GM12878 (cell line): ENCODE measurements around the gene VPS16.

Experiments
- CTCF ChIP-seq, 3 experiments: IDR thresholded peaks in 2 of 3; conservative IDR thresholded peaks in 1 of 3; 2 replicates each; pipeline ENCODE4 v1.5.1; 2011; ENCODE audit warnings: low read depth in 3 of 3, low read length in 3 of 3, mild to moderate bottlenecking in 3 of 3, control low read depth in 2 of 3, moderate library complexity in 2 of 3, inconsistent platforms in 1 of 3, mixed read lengths in 1 of 3; ENCODE audit not compliant: control insufficient read depth in 2 of 3, insufficient read depth in 1 of 3; ENCODE audit errors: extremely low read depth in 1 of 3
- RFX5 ChIP-seq: IDR thresholded peaks from 2 replicates; pipeline ENCODE4 v1.6.1; 2011; ENCODE audit warnings: low read depth, low read length, improper control_type of control experiment
- YY1 ChIP-seq: IDR thresholded peaks from 2 replicates; pipeline ENCODE4 v1.6.1; 2011; ENCODE audit warnings: low read depth, mild to moderate bottlenecking, low read length

- no peak for TF ChIP-seq YY1
- no peak for TF ChIP-seq CTCF (IDR thresholded peaks at IDR 0.05 in 2 of 3, conservative IDR thresholded peaks at IDR 0.05 in 1 of 3; ENCODE audit: control insufficient read depth in 2 of 3, extremely low read depth in 1 of 3, insufficient read depth in 1 of 3, low read depth in 3 of 3, low read length in 3 of 3)
- TF ChIP-seq RFX5, result no peak
Measured at GRCh38 chr20:2840967-2841531, 504 bp downstream of the VPS16 start.
